ENCODE results near the gene SLU7.

The SLU7 gene

DNA sequence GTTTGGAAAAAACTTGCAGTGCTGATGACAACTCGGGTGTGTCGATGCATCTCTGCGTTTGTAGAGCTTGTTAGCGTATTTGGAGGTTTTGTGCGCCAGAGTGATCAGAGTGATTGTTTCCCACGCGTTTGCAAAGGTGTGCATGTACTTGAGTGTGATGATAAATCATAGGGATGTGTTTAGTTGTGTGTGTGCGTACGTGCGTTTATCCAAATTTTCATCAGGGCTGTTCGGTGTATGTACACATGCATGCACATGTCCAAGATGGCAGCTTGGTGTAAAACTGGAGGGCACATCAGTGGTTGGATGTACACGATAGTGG is 48.2 kb downstream of the SLU7 start:
- H3K4me1 ChIP-seq (ENCODE audit: control insufficient read depth, insufficient read depth, low read length, poor library complexity, severe bottlenecking): peaks cover 4% of the 10 kb centered on the region
- H3K36me3 ChIP-seq (ENCODE audit: control insufficient read depth, insufficient read depth, low read length): no peaks in the 10 kb centered on the region
- H3K27me3 ChIP-seq (replicated peaks; ENCODE audit: control insufficient read depth, insufficient read depth, low read length, poor library complexity, severe bottlenecking): peaks cover 17% of the 10 kb centered on the region
- no peak for DNase-seq
- H3K4me3 ChIP-seq (ENCODE audit: insufficient read depth, low read depth, low read length, poor library complexity, severe bottlenecking): no peak overlapping the region
- no peaks in the 10 kb centered on the region for H3K9me3 ChIP-seq (ENCODE audit: control insufficient read depth, low read length)
- no peak overlapping the region for H3K27ac ChIP-seq (ENCODE audit: insufficient read depth, low read length, poor library complexity, severe bottlenecking)

DNA sequence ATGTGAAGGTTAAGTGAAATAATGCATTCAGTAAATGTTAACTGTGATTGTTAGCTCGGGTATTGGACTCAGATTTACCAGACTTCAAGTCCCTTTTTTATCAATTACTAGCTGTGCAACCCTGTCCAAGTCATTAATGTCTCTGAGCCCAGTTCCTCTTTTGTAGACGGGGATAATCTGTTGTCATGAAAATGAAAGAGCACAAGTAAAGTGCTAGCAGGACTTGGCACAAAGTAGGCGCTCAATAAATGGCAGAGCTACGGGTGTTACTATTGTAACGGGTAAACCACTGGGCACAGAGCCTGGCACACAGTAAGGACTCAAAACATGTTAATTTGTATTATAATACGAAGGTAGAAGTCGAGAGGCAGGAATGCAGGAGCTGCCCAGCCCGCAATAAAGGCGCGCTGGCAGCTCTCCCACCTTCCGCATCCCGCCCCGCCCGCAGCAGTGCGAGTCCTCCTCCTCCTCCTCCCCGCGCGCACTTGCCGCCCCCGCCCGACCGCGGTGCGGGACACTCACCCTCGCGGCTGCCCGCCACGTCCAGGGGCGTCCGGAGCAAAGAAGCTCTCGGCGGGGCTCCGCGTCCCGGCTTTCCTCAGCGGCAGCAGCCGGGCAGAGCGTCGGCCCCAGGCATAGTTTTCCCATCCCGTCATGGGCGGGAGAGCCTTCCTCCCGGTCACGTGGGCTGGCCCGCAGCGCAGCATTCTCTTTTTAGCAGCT is 48.7 kb downstream of the SLU7 start, which contains the start of gene C1QTNF2:
TSS of gene C1QTNF2 (minus strand) at position 637 of the 723 bp plus-strand sequence. CDS start 15,615 bp downstream, outside the sequence.
- peaks cover 4% of the 10 kb centered on the region for H3K4me1 ChIP-seq (ENCODE audit: control insufficient read depth, insufficient read depth, low read length, poor library complexity, severe bottlenecking)
- peak within 1 kb of the TSS; percentile 12 for H3K4me3 ChIP-seq (ENCODE audit: insufficient read depth, low read depth, low read length, poor library complexity, severe bottlenecking)
- no peaks in the 10 kb centered on the region for H3K9me3 ChIP-seq (ENCODE audit: control insufficient read depth, low read length)
- DNase-seq: no peak
- H3K27me3 ChIP-seq (replicated peaks; ENCODE audit: control insufficient read depth, insufficient read depth, low read length, poor library complexity, severe bottlenecking): peaks cover 17% of the 10 kb centered on the region
- no peaks in the 10 kb centered on the region for H3K36me3 ChIP-seq (ENCODE audit: control insufficient read depth, insufficient read depth, low read length)
- no peak within 1 kb of the TSS for H3K27ac ChIP-seq (ENCODE audit: insufficient read depth, low read length, poor library complexity, severe bottlenecking)

DNA sequence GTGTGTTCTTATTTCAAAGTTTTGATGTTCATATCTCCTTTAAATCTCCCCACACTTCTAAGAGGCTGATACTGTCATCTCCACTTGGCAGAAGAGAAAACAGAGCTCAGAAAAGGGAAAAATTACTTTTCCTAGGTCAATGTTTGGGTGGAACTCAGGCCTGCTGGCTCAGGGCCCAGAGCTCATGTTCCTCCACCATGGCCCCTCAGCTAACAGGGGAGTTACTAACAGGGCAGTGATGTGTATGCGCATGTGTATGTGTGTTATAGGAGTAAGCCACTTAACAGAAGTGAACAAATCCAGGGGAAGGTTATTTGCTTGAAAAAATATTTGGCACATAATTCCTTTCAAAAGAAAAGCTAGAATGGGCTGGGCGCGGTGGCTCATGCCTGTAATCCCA is 51.0 kb downstream of the SLU7 start:
- Histone ChIP-seq H3K9me3 (ENCODE audit: control insufficient read depth, low read length) (no peaks in the 10 kb centered on the region), H3K27me3 (replicated peaks; ENCODE audit: control insufficient read depth, insufficient read depth, low read length, poor library complexity, severe bottlenecking) (peaks cover 17% of the 10 kb centered on the region), H3K36me3 (ENCODE audit: control insufficient read depth, insufficient read depth, low read length) (no peaks in the 10 kb centered on the region), H3K4me1 (ENCODE audit: control insufficient read depth, insufficient read depth, low read length, poor library complexity, severe bottlenecking) (peaks cover 4% of the 10 kb centered on the region), H3K4me3 (ENCODE audit: insufficient read depth, low read depth, low read length, poor library complexity, severe bottlenecking) (no peak overlapping the region), H3K27ac (ENCODE audit: insufficient read depth, low read length, poor library complexity, severe bottlenecking) (no peak overlapping the region)
- DNase-seq: no peak

DNA sequence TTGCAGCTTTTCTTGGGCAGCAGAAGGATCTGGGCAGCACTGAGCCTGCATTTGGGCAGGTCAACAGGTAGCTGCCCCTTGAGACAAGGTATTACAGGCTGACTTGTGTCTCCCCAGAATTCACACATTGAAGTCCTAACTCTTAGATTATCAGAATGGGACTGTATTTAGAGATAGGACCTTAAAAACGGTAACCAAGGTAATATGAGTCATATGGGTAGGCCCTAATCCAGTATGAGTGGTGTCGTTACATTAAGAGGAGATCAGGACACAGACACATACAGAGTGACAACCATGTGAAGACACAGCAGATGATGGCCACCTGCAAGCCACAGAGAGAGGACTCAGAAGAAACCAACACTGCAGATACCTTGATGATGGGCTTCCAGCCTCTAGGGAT is 51.6 kb downstream of the SLU7 start:
- peaks cover 4% of the 10 kb centered on the region for H3K4me1 ChIP-seq (ENCODE audit: control insufficient read depth, insufficient read depth, low read length, poor library complexity, severe bottlenecking)
- H3K27me3 ChIP-seq (replicated peaks; ENCODE audit: control insufficient read depth, insufficient read depth, low read length, poor library complexity, severe bottlenecking): peaks cover 17% of the 10 kb centered on the region
- H3K27ac ChIP-seq (ENCODE audit: insufficient read depth, low read length, poor library complexity, severe bottlenecking): no peak overlapping the region
- DNase-seq: no peak
- no peaks in the 10 kb centered on the region for H3K36me3 ChIP-seq (ENCODE audit: control insufficient read depth, insufficient read depth, low read length)
- H3K9me3 ChIP-seq (ENCODE audit: control insufficient read depth, low read length): no peaks in the 10 kb centered on the region
- H3K4me3 ChIP-seq (ENCODE audit: insufficient read depth, low read depth, low read length, poor library complexity, severe bottlenecking): no peak overlapping the region

DNA sequence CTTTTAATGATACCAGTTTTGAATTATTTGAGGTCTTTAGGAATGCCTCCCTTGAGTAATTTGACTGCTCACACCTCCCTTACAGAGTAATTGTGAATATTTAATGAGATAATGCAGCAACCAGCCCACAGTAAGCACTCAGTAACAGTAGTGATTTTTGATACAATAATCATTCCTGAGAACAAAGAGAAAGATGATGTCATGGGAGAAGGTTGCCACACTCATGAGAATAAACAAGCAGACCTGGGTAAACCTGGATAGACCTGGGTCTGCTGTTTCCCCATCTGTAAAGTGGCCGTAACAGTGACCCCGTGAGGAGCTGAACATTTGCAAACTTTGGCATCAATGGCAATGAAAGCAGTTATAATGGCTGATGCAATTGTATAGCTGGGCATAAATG is 52.7 kb downstream of the SLU7 start:
- no peak for DNase-seq
- no peaks in the 10 kb centered on the region for H3K9me3 ChIP-seq (ENCODE audit: control insufficient read depth, low read length)
- peaks cover 4% of the 10 kb centered on the region for H3K4me1 ChIP-seq (ENCODE audit: control insufficient read depth, insufficient read depth, low read length, poor library complexity, severe bottlenecking)
- no peak overlapping the region for H3K4me3 ChIP-seq (ENCODE audit: insufficient read depth, low read depth, low read length, poor library complexity, severe bottlenecking)
- H3K27me3 ChIP-seq (replicated peaks; ENCODE audit: control insufficient read depth, insufficient read depth, low read length, poor library complexity, severe bottlenecking): peaks cover 17% of the 10 kb centered on the region
- no peak overlapping the region for H3K27ac ChIP-seq (ENCODE audit: insufficient read depth, low read length, poor library complexity, severe bottlenecking)
- no peaks in the 10 kb centered on the region for H3K36me3 ChIP-seq (ENCODE audit: control insufficient read depth, insufficient read depth, low read length)

DNA sequence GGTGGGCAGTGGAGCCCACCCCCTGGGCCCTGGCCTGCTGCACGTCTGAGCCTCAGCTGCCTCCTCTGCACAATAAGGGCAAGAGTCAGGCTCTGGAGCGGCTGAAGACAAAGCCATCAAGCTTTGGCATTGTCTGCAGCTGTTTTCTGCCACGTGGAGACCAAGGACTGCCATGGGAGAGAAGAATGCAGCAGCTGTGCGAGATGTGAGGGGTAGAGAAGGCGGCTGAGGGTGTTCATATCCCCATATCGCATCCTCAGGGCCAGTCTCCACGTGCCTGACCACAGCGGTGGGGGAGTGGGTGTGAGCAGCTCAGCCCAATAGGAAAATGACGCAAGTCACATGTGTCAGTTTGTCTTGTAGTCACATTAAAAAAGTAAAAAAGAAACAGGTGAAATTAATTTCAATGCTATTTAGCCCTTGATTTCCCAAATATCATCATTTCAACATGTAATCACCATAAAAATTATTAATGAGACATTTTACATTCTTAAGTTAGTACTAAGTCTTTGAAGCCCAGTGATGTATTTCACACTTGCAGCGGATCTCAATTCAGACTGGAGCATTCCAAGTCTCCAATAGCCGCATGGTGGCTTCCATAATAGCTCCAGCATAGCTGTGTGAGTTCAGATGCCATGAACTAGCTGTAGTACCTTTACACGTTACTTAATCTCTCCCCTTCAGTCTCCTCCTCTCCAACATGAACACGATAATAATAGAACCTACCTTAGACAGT is 55.1 kb downstream of the SLU7 start:
- H3K27me3 ChIP-seq (replicated peaks; ENCODE audit: control insufficient read depth, insufficient read depth, low read length, poor library complexity, severe bottlenecking): peaks cover 6% of the 10 kb centered on the region
- no peak overlapping the region for H3K4me3 ChIP-seq (ENCODE audit: insufficient read depth, low read depth, low read length, poor library complexity, severe bottlenecking)
- no peaks in the 10 kb centered on the region for H3K9me3 ChIP-seq (ENCODE audit: control insufficient read depth, low read length)
- no peak overlapping the region for H3K27ac ChIP-seq (ENCODE audit: insufficient read depth, low read length, poor library complexity, severe bottlenecking)
- DNase-seq: no peak
- H3K4me1 ChIP-seq (ENCODE audit: control insufficient read depth, insufficient read depth, low read length, poor library complexity, severe bottlenecking): no peaks in the 10 kb centered on the region
- H3K36me3 ChIP-seq (ENCODE audit: control insufficient read depth, insufficient read depth, low read length): no peaks in the 10 kb centered on the region

DNA sequence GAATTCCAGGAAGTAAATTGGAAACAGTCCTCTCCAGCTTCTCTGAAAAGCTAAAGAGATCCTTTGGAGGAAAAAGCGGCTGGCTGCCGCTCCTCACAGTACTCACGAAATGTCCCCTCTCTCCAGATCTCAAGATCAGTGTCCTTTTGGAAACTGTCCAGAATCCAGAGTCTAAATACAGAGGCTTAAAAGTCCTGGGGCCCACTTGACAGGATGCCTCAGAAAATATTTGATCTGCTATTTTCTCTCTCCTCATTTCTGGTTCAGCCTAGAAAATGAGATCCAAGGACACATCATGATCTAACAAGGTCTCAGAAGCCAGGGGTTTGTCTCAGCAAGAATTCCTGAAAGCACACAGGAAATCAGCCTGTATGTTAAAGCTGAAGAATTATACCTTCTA is 55.7 kb downstream of the SLU7 start:
- Histone ChIP-seq H3K4me3 (ENCODE audit: insufficient read depth, low read depth, low read length, poor library complexity, severe bottlenecking) (no peak overlapping the region), H3K9me3 (ENCODE audit: control insufficient read depth, low read length) (no peaks in the 10 kb centered on the region), H3K4me1 (ENCODE audit: control insufficient read depth, insufficient read depth, low read length, poor library complexity, severe bottlenecking) (no peaks in the 10 kb centered on the region), H3K27ac (ENCODE audit: insufficient read depth, low read length, poor library complexity, severe bottlenecking) (no peak overlapping the region), H3K36me3 (ENCODE audit: control insufficient read depth, insufficient read depth, low read length) (no peaks in the 10 kb centered on the region), H3K27me3 (replicated peaks; ENCODE audit: control insufficient read depth, insufficient read depth, low read length, poor library complexity, severe bottlenecking) (peaks cover 6% of the 10 kb centered on the region)
- no peak for DNase-seq

DNA sequence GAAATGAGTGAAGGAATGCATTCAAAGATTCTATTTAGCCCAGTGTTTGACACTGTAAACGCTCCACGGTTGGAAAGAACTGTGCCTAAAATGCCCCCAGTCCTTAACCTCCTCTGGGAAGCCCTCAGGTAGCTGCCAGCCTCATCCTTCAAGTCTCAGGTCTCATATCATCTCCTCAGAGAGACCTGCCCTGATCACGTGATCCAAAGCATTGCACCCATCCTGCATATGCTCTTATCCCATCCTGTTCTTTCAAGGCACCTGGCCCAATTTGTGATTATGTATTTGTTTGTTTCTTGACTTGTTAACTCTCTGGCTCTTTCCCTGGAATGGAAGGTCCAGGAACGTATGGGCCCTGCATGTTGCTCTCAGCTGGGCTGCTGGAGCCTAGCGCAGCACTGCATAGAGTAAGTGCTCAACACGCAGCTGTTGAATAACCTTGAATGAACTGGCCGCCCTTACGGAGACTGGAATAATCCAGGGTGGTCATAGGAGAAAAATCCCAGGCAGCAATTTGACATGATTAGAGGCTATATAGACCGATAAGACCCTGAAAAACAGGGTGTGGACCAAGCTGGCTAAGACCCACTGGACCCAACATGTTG is 57.2 kb downstream of the SLU7 start:
- Histone ChIP-seq H3K4me1 (ENCODE audit: control insufficient read depth, insufficient read depth, low read length, poor library complexity, severe bottlenecking) (no peaks in the 10 kb centered on the region), H3K27ac (ENCODE audit: insufficient read depth, low read length, poor library complexity, severe bottlenecking) (no peak overlapping the region), H3K4me3 (ENCODE audit: insufficient read depth, low read depth, low read length, poor library complexity, severe bottlenecking) (no peak overlapping the region), H3K9me3 (ENCODE audit: control insufficient read depth, low read length) (no peaks in the 10 kb centered on the region), H3K27me3 (replicated peaks; ENCODE audit: control insufficient read depth, insufficient read depth, low read length, poor library complexity, severe bottlenecking) (no peaks in the 10 kb centered on the region), H3K36me3 (ENCODE audit: control insufficient read depth, insufficient read depth, low read length) (no peaks in the 10 kb centered on the region)
- DNase-seq: no peak

DNA sequence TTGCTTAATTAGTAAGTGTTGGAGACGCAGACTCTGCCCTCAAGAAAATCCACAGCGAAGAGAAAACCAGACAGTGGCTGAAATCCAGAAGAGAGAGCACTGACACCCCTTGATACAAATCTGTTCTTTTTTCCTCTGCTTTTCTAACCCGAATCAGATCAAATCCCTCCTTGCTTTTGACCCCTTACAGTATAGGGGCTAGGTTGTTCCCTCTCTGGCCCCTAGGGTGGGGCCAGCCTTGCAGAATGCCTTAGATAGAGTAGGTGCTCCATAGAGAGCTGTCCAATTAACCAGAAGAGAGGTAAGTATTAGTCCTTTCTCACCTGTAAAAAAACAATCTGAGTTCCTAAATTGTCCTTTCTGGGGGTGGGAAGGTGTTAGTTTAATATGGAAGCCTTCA is 58.6 kb downstream of the SLU7 start:
- Histone ChIP-seq H3K9me3 (ENCODE audit: control insufficient read depth, low read length) (no peaks in the 10 kb centered on the region), H3K27me3 (replicated peaks; ENCODE audit: control insufficient read depth, insufficient read depth, low read length, poor library complexity, severe bottlenecking) (no peaks in the 10 kb centered on the region), H3K4me1 (ENCODE audit: control insufficient read depth, insufficient read depth, low read length, poor library complexity, severe bottlenecking) (no peaks in the 10 kb centered on the region), H3K27ac (ENCODE audit: insufficient read depth, low read length, poor library complexity, severe bottlenecking) (no peak overlapping the region), H3K4me3 (ENCODE audit: insufficient read depth, low read depth, low read length, poor library complexity, severe bottlenecking) (no peak overlapping the region), H3K36me3 (ENCODE audit: control insufficient read depth, insufficient read depth, low read length) (no peaks in the 10 kb centered on the region)
- DNase-seq: no peak

DNA sequence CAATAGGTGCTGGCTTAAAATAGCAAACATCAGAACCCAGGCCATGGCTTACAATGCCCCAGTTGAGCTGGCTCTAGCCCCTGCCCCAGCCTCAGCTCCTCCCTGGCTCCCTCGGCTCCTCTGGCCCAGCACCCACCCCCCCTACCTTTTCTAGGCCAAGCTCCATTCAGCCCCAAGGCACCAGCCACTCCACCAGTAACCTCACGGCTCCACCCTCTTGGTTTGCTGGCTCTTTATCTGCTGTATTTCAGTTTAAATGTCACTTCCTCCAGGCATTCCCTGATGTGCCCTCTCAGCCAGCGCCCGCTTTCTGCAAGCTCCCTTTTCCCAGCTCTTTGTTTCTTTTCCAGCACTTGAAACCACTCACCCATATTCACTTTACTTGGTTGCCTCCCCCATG is 59.1 kb downstream of the SLU7 start:
- no peaks in the 10 kb centered on the region for H3K9me3 ChIP-seq (ENCODE audit: control insufficient read depth, low read length)

More for the DNA sequence above, 59.1 kb downstream of the SLU7 start:
- no peak for DNase-seq
- no peak overlapping the region for H3K4me3 ChIP-seq (ENCODE audit: insufficient read depth, low read depth, low read length, poor library complexity, severe bottlenecking)
- no peaks in the 10 kb centered on the region for H3K4me1 ChIP-seq (ENCODE audit: control insufficient read depth, insufficient read depth, low read length, poor library complexity, severe bottlenecking)
- H3K27ac ChIP-seq (ENCODE audit: insufficient read depth, low read length, poor library complexity, severe bottlenecking): no peak overlapping the region
- no peaks in the 10 kb centered on the region for H3K36me3 ChIP-seq (ENCODE audit: control insufficient read depth, insufficient read depth, low read length)
- H3K27me3 ChIP-seq (replicated peaks; ENCODE audit: control insufficient read depth, insufficient read depth, low read length, poor library complexity, severe bottlenecking): no peaks in the 10 kb centered on the region

Data from effector memory CD4-positive, alpha-beta T cell (primary cell).